Vagina (tissue), 2 donors: ENCODE results near the gene RAB17. TPM values are rescaled to one million over a fixed set of nuclear protein-coding genes. Genes with fewer than 3 reads are reported as not detected.

Experiments used
- DNase-seq, 2 donors: peaks; one replicate each; pipeline ENCODE4 v3.0.0-alpha.2; 2017; ENCODE audit errors: extremely low spot score in 2 of 2
- H3K27ac ChIP-seq: fragments of 200-600 bp; sonication (generic); one replicate; pipeline ENCODE4 v1.5.1; 2019
- H3K27me3 ChIP-seq: fragments of 200-600 bp; sonication (generic); one replicate; pipeline ENCODE4 v1.5.1; 2019
- H3K36me3 ChIP-seq, 2 donors: fragments of 200-600 bp; sonication (generic); one replicate each; pipeline ENCODE4 v1.5.1; 2017 to 2019
- H3K4me1 ChIP-seq: fragments of 200-600 bp; sonication (generic); one replicate; pipeline ENCODE4 v1.5.1; 2019
- H3K4me3 ChIP-seq, 2 donors: fragments of 200-600 bp; sonication (generic); 1 replicate in 1 of 2; 2 replicates in 1 of 2; pipeline ENCODE4 v1.5.1; 2016 to 2019
- H3K9me3 ChIP-seq: fragments of 200-600 bp; sonication (generic); one replicate; pipeline ENCODE4 v1.5.1; 2019
- CTCF ChIP-seq, 3 experiments: fragments of 450-650 bp in 2 of 3; fragments of 200-600 bp in 1 of 3; sonication (generic) in 1 of 3; IDR thresholded peaks; one replicate each; pipeline ENCODE4 v1.5.1; 2017 to 2019; ENCODE audit warnings: antibody characterized with exemption in 3 of 3, mild to moderate bottlenecking in 2 of 3, moderate library complexity in 2 of 3
- POLR2A ChIP-seq, 2 donors: fragments of 450-650 bp; IDR thresholded peaks; one replicate each; pipeline ENCODE4 v1.6.1; 2017; ENCODE audit warnings: antibody characterized with exemption in 2 of 2, mild to moderate bottlenecking in 2 of 2, moderate library complexity in 2 of 2
- POLR2AphosphoS5 ChIP-seq, 2 donors: sonication (generic); formaldehyde crosslinking; IDR thresholded peaks; one replicate each; pipeline ENCODE4 v1.9.0; 2017; ENCODE audit warnings: antibody characterized with exemption in 2 of 2, mild to moderate bottlenecking in 2 of 2, low read depth in 1 of 2; ENCODE audit not compliant: insufficient read depth in 1 of 2
- intact Hi-C: fragments of 100-400 bp; cut with DNase I; formaldehyde crosslinking; loops from one replicate; pipeline ENCODE4 v1.15.1; 2023
- total RNA-seq: library from RNA; depleted of rRNA; stranded (reverse); fragments of >200 nt; gene quantifications from one replicate; pipeline ENCODE4 v1.2.3, GENCODE V29; 2016

Gene RAB17
- total RNA-seq, 1 donor from 2014 or later = not detected

- TF ChIP-seq POLR2AphosphoS5 (IDR thresholded peaks at IDR 0.05; ENCODE audit: insufficient read depth in 1 of 2, low read depth in 1 of 2) (no peak), POLR2A (IDR thresholded peaks at IDR 0.05) (no peak), CTCF (IDR thresholded peaks at IDR 0.05) (no peak)
- no peak for DNase-seq
- Histone ChIP-seq H3K4me3 (no peak overlapping the region), H3K27me3 (no peaks in the 10 kb centered on the region), H3K4me1 (peaks cover 8% of the 10 kb centered on the region), H3K36me3 (no peaks in the 10 kb centered on the region), H3K9me3 (no peaks in the 10 kb centered on the region), H3K27ac (no peak overlapping the region)
- intact Hi-C loops = no loop called here
Observed at GRCh38 chr2:237623428-237624403, 33.2 kb upstream of the RAB17 start.

- Histone ChIP-seq H3K4me3 (no peak overlapping the region), H3K27ac (no peak overlapping the region), H3K36me3 (no peaks in the 10 kb centered on the region), H3K27me3 (no peaks in the 10 kb centered on the region), H3K4me1 (peaks cover 37% of the 10 kb centered on the region), H3K9me3 (no peaks in the 10 kb centered on the region)
- DNase-seq = no peak
- intact Hi-C loops = no loop called here
- no peak for TF ChIP-seq POLR2A (IDR thresholded peaks at IDR 0.05)
- TF ChIP-seq POLR2AphosphoS5 (IDR thresholded peaks at IDR 0.05; ENCODE audit: insufficient read depth in 1 of 2, low read depth in 1 of 2) = peak in 1 of 2 donors; percentile 33
- TF ChIP-seq CTCF (IDR thresholded peaks at IDR 0.05) = no peak
Observed at GRCh38 chr2:237618449-237618848, 27.9 kb upstream of the RAB17 start.

- Histone ChIP-seq H3K27ac (peak overlapping the region; percentile 77), H3K4me3 (no peak overlapping the region), H3K27me3 (no peaks in the 10 kb centered on the region), H3K9me3 (no peaks in the 10 kb centered on the region), H3K36me3 (no peaks in the 10 kb centered on the region), H3K4me1 (peaks cover 37% of the 10 kb centered on the region)
- intact Hi-C loops = no loop called here
- no peak for TF ChIP-seq POLR2AphosphoS5 (IDR thresholded peaks at IDR 0.05; ENCODE audit: insufficient read depth in 1 of 2, low read depth in 1 of 2)
- no peak for TF ChIP-seq CTCF (IDR thresholded peaks at IDR 0.05)
- no peak for TF ChIP-seq POLR2A (IDR thresholded peaks at IDR 0.05)
- no peak for DNase-seq
Observed at GRCh38 chr2:237617587-237617982, 27.1 kb upstream of the RAB17 start.

GRCh38 chr2:237616734-237617586 is 26.4 kb upstream of the RAB17 start:
- H3K4me1 ChIP-seq = peaks cover 37% of the 10 kb centered on the region
- intact Hi-C loops = no loop called here
- no peak overlapping the region for H3K4me3 ChIP-seq
- DNase-seq = no peak
- H3K9me3 ChIP-seq = no peaks in the 10 kb centered on the region
- peak overlapping the region; percentile 77 for H3K27ac ChIP-seq
- TF ChIP-seq POLR2AphosphoS5 (IDR thresholded peaks at IDR 0.05; ENCODE audit: insufficient read depth in 1 of 2, low read depth in 1 of 2) = peak in 1 of 2 donors; percentile 89
- TF ChIP-seq CTCF (IDR thresholded peaks at IDR 0.05) = no peak
- no peak for TF ChIP-seq POLR2A (IDR thresholded peaks at IDR 0.05)
- H3K36me3 ChIP-seq = no peaks in the 10 kb centered on the region
- H3K27me3 ChIP-seq = no peaks in the 10 kb centered on the region
